HG03520 (cell line): Measurements from ENCODE around the gene STX16.

Experiments
- ATAC-seq: cut with Tn5 transposase; IDR thresholded peaks from one replicate; pipeline ENCODE4 v1.9.1; 2021; ENCODE audit warnings: mild to moderate bottlenecking, moderate library complexity; ENCODE audit not compliant: unreplicated experiment

STX16 gene

DNA sequence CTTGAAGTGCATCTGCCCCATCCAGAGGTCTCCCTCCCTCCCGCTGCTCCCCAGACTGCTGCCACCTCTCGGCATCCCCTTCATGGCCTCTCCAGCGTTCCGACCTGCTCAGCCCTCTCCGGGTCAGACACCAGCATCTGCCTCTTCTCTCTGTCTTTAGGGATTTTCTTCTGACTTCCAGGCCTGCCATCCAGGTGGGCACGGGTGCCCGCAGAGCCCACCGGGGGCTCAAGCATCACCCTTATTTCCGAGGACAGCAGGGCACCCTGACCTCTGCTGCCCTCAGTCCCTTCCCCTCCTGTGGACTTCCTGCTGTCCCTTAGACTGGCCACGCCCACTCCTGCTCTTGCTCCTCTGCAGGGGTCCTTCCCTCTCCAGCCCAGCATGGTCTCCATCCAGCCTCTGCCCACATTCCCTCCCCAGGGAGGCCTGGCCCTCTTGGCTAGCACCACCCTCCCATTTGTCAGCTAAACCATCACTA, 44.9 kb downstream of the STX16 start:
- ATAC-seq = no peak

DNA sequence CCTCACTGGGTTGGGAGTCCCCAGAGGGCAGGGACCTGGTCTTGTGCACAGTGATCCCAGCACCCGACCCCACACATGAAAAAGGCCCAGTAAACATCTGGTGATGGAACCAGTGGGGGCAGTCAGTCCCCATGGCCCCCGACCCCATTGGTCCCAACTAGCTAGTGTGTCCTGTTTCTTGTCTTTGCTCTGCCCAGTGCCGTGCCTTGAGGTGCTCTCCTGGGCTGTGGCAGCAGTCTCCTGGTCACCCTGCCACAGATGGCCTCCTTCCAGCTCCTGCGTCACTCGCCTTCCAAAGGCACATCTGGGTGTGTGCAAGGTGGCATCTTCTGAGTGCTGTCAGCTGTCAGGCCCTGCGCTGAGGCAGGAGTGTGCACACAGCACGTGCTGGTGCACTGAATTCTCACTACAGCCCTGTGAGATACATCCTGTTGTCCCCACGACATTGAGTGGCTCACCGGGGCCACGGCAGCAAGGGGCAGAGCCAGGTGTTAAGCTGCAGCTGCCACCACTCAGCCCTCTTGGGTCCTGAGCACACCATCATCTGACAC, 45.4 kb downstream of the STX16 start:
- ATAC-seq = no peak

GRCh38 chr20:58697201-58697866, 46.3 kb downstream of the STX16 start:
- no peak for ATAC-seq

GRCh38 chr20:58697867-58698703, 47.0 kb downstream of the STX16 start:
- ATAC-seq = no peak

DNA sequence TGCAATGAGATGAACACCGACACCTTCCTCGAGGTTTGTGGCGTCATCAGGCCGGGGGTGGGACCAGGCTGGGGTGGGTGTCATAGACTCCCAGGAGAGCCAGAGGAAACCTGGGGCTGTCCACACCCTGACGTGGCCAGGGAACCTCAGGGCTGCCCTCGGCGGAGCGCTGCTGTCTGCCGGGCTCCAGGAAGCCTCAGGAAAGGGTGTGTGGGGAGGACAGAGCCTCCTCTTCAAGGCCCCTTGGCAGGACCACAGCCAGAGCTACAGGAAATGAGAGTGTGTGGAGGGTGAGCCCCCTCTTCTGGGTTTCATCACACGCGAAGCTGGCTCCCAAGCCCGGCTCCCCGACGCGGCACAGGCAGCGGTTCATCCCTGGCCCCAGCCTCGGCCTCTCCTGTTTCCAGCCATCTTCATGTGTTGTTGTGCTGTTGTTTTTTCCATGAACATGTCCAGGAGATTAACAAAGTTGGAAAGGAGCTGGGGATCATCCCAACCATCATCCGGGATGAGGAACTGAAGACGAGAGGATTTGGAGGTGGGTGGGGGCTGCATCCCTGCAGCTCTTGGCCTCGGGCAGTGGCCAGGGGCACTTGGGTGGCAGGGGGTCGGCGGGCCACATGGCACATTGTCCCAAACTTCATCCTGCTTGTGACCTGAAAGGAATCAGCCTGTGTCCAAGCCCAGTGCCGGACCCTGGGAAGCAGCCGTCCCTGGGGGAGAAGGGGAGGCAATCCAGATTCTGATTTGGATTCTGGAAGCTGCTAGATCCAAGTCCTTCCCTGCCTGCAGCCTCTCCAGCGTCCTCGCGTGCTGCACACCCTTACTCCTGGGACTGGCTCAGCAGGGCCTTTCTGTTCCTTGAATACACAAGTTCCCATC, 47.9 kb downstream of the STX16 start:
- no peak for ATAC-seq

DNA sequence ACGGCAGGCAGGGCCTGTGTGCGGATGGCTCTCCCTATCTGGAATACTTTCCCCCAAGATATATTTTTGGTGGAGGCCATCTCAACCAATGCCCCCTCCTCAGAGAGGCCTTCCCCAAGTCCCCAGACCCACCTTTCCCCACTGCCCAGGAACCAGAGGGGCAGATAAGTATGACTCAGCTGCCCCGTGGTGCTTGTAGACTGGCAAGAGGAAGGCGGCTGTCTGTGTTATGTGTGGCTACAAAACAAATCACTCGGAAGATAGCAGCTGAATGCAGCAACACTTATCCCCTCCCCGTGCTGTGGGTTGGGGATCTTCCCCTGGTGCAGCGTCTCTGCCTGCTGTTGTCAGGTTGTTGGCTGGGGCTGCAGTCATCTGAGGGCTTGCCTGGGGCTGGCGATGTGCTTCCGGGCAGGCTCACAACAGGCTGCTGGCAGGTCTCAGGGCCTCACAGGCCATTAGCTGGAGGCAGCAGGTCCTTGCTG, 48.6 kb downstream of the STX16 start:
- ATAC-seq = no peak

DNA sequence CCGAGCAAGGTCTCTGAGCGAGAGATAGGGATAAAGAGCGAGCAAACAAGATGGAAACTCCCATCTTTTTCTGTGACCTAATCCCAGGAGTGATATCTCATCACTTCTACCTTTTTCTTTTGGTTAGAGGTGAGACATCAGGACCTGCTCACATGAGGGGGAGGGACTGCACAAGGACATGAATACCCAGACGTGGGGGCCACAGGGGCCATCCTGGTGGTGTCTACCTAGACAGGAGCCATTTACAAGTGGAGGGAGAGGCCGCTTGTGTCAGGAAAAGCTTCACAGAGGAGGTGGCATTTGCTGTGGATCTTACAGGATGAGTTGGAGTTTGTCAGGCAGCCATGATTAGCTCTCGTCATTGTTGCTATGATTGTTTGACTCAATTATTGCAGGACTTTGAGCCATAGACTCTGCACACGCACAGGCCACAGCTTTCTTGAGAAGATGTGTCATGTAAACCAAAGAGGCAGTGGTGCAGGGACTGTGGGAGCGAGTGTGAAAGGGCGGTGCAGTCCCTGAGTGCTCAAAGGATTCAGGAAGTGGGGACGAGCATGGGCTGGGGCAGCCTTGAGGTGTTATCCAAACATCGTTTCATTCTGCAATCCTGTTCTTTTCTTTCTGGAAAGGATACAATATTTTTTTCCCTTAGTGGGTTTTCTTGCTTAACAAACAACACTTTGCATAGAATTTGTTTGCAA, 49.2 kb downstream of the STX16 start:
- ATAC-seq = no peak

DNA sequence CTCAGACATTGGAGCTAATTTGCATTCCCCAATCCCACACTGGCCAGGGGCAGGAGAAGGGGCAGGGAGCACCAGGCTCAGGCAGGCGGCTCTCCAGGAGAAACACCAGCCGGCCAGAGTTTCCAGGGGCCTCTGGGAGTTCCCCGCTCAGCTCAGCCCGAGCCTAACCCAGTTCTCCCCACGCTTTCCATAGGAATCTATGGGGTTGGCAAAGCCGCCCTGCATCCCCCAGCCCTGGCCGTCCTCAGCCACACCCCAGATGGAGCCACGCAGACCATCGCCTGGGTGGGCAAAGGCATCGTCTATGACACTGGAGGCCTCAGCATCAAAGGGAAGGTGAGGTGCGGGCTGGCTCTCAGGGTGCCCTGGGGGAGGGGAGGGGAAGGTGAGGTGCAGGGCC, 49.7 kb downstream of the STX16 start:
- ATAC-seq = no peak

DNA sequence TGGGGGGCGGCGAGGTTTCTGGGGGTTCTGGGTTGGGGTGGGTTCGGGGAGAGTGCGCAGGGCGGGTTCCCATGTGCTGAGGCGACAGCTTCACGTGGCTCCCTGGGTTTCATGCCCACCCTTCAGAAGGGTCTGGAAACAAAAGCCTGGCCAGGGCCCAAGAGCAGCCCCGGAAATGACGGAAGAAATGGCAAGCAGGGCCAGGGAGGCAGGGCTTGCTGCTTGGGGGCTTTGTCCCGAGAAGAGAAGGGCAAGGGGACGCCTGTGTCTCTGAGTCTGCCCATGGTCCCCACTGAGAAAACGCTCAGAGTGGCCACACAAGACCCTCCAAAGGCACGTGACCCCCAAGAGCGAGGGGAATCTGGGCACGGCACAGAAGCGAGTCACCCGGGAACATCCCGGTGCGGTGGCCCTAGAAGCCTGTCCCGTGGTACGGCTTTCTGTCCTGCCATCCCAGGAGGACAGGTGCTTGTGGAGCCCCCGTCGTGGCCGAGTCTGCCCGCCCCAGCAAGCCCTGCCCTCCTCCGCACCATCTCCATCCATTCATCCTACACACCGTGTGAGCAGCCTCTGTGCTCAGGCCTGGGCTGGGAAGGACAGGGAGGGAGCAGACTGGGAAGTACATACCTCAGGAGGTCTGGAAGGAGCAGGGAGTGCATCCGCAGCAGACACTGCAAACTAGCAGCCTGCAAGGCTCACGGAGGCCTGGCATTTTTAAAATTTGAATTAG, 50.5 kb downstream of the STX16 start:
- no peak for ATAC-seq

GRCh38 chr20:58702161-58702510, 51.1 kb downstream of the STX16 start:
- no peak for ATAC-seq

- ATAC-seq = no peak
These were observed 52.0 kb downstream of the STX16 start for GRCh38 chr20:58702859-58703648.

DNA sequence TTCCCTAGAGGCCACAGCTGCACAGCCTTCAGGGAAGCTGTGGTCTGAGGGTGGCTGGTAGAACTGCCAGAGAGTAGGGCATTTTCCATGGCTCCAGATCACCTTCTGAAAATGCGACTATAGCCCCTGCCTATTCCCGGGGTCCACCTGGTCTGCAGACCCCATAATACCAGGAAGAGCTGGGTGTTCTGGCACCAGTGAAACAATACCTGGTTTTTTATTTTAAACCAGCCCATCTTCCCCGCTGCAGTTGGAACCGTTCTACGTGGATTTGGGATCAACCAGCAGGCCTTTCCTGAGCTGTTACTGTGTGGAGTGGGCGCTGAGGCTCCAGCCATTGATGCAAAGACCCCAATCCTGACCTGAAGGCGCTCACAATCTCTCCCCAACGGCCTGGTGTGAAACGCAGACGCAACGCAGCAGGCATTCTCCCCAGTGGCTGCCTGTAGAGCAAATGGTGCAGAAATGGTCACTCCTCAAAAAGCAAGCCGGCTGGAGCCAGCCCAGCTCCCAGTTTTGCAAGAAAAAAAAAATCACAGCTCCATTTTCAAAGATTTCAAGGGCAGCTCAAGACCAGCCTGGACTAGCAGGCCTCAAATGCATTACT, 52.8 kb downstream of the STX16 start:
- ATAC-seq = no peak

GRCh38 chr20:58705208-58705926, 54.3 kb downstream of the STX16 start:
- no peak for ATAC-seq

GRCh38 chr20:58706150-58706892, 55.2 kb downstream of the STX16 start:
- no peak for ATAC-seq

- no peak for ATAC-seq
These were observed 56.0 kb downstream of the STX16 start for GRCh38 chr20:58706975-58707681.

GRCh38 chr20:58707770-58708169, 56.7 kb downstream of the STX16 start:
- ATAC-seq = no peak
